Measurements from ENCODE around the gene CCNL1. TPM values are rescaled to one million over a fixed set of nuclear protein-coding genes. Genes with fewer than 3 reads are reported as not detected.
"Not testable (repeated sequence)": the region's sequence is repeated elsewhere in the genome, so short reads cannot be mapped to it uniquely, and the experiment has no call there.

The CCNL1 gene
- total and polyA plus RNA-seq, 2 donors (not counting 3 experiments of a cell fraction or from before 2014, with no cell fraction given), result 119 to 137 TPM

- Histone ChIP-seq H4K20me1 (replicated peaks; ENCODE audit: control insufficient read depth, extremely low read depth, insufficient read depth, low read length) (no peaks in the 10 kb centered on the region), H3K9me3 (replicated peaks; ENCODE audit: control insufficient read depth, insufficient read depth, low read length) (no peaks in the 10 kb centered on the region), H3K79me2 (ENCODE audit: control insufficient read depth, insufficient read depth, low read length) (peaks cover 11% of the 10 kb centered on the region), H3K27ac (ENCODE audit: insufficient read depth, low read depth, low read length) (no peak overlapping the region), H3K36me3 (ENCODE audit: control insufficient read depth in 2 of 2, extremely low read depth in 1 of 2, insufficient read depth in 2 of 2, low read length in 2 of 2) (no peaks in the 10 kb centered on the region), H2AFZ (ENCODE audit: low read depth, low read length) (no peak overlapping the region), H3K9ac (replicated peaks; ENCODE audit: extremely low read depth, insufficient read depth, low read length) (no peak overlapping the region), H3K27me3 (ENCODE audit: control insufficient read depth in 2 of 2, insufficient read depth in 2 of 2, low read length in 2 of 2) (no peaks in the 10 kb centered on the region), H3K4me3 (replicated peaks in 1 of 3; ENCODE audit: insufficient read depth in 1 of 3, low read depth in 1 of 3, low read length in 3 of 3) (no peak overlapping the region), H3K4me2 (ENCODE audit: insufficient read depth, low read length) (no peak overlapping the region), H3K4me1 (ENCODE audit: control insufficient read depth, extremely low read depth, insufficient read depth, low read length) (peaks cover 11% of the 10 kb centered on the region), H3K9me1 (replicated peaks; ENCODE audit: control insufficient read depth, extremely low read depth, insufficient read depth, low read length) (no peaks in the 10 kb centered on the region)
- dilution Hi-C loops (cut with MboI; ENCODE audit: extremely low pct_ligation_motif_present, low sequenced_read_pairs) (no loop called here), intact Hi-C loops (cut with micrococcal nuclease) (no loop called here)
- ChIA-PET CTCF (no interaction called here), POLR2A (no interaction called here)
- DNase-seq (ENCODE audit: low read depth, low spot score) (no peak), FAIRE-seq (no peak)
- BruUV-seq (replicated peaks), result no TSS peak
- no peak for TF ChIP-seq GATA2 (IDR thresholded peaks at IDR 0.05; ENCODE audit: insufficient read depth, insufficient read length, low read depth, low read length)
- TF ChIP-seq FOS (IDR thresholded peaks at IDR 0.05; ENCODE audit: borderline replicate concordance, insufficient read depth, low read length), result no peak
- TF ChIP-seq JUN (IDR thresholded peaks at IDR 0.05; ENCODE audit: borderline replicate concordance, insufficient read depth, insufficient read length, low read depth), result no peak
- TF ChIP-seq MAX (IDR thresholded peaks at IDR 0.05; ENCODE audit: insufficient read depth, insufficient read length), result no peak
- no peak for TF ChIP-seq EZH2 (IDR thresholded peaks at IDR 0.05; ENCODE audit: borderline replicate concordance, low read depth, low read length, severe bottlenecking)
These were observed 19.4 kb upstream of the CCNL1 start for GRCh38 chr3:157179365-157179803.

- intact Hi-C loops (cut with micrococcal nuclease); H3K36me3 ChIP-seq (ENCODE audit: control insufficient read depth in 2 of 2, extremely low read depth in 1 of 2, insufficient read depth in 2 of 2, low read length in 2 of 2); FAIRE-seq; H3K27ac ChIP-seq (ENCODE audit: insufficient read depth, low read depth, low read length); H4K20me1 ChIP-seq (replicated peaks; ENCODE audit: control insufficient read depth, extremely low read depth, insufficient read depth, low read length); H3K27me3 ChIP-seq (ENCODE audit: control insufficient read depth in 2 of 2, insufficient read depth in 2 of 2, low read length in 2 of 2); dilution Hi-C loops (cut with MboI; ENCODE audit: extremely low pct_ligation_motif_present, low sequenced_read_pairs); H3K9ac ChIP-seq (replicated peaks; ENCODE audit: extremely low read depth, insufficient read depth, low read length); BruUV-seq (replicated peaks); H3K9me1 ChIP-seq (replicated peaks; ENCODE audit: control insufficient read depth, extremely low read depth, insufficient read depth, low read length); DNase-seq (ENCODE audit: low read depth, low spot score); H3K9me3 ChIP-seq (replicated peaks; ENCODE audit: control insufficient read depth, insufficient read depth, low read length); H3K4me2 ChIP-seq (ENCODE audit: insufficient read depth, low read length); H3K4me3 ChIP-seq (replicated peaks in 1 of 3; ENCODE audit: insufficient read depth in 1 of 3, low read depth in 1 of 3, low read length in 3 of 3); POLR2A ChIA-PET; H2AFZ ChIP-seq (ENCODE audit: low read depth, low read length); CTCF ChIA-PET: not testable (repeated sequence)
- H3K79me2 ChIP-seq (ENCODE audit: control insufficient read depth, insufficient read depth, low read length), result peaks cover 11% of the 10 kb centered on the region
- peaks cover 16% of the 10 kb centered on the region for H3K4me1 ChIP-seq (ENCODE audit: control insufficient read depth, extremely low read depth, insufficient read depth, low read length)
These were observed 18.8 kb upstream of the CCNL1 start for GRCh38 chr3:157178503-157179364.

- FAIRE-seq; H3K4me2 ChIP-seq (ENCODE audit: insufficient read depth, low read length); H3K27ac ChIP-seq (ENCODE audit: insufficient read depth, low read depth, low read length); H3K9me1 ChIP-seq (replicated peaks; ENCODE audit: control insufficient read depth, extremely low read depth, insufficient read depth, low read length); dilution Hi-C loops (cut with MboI; ENCODE audit: extremely low pct_ligation_motif_present, low sequenced_read_pairs); H4K20me1 ChIP-seq (replicated peaks; ENCODE audit: control insufficient read depth, extremely low read depth, insufficient read depth, low read length); DNase-seq (ENCODE audit: low read depth, low spot score); H3K4me3 ChIP-seq (replicated peaks in 1 of 3; ENCODE audit: insufficient read depth in 1 of 3, low read depth in 1 of 3, low read length in 3 of 3); H3K36me3 ChIP-seq (ENCODE audit: control insufficient read depth in 2 of 2, extremely low read depth in 1 of 2, insufficient read depth in 2 of 2, low read length in 2 of 2); H2AFZ ChIP-seq (ENCODE audit: low read depth, low read length); BruUV-seq (replicated peaks); H3K9ac ChIP-seq (replicated peaks; ENCODE audit: extremely low read depth, insufficient read depth, low read length); H3K27me3 ChIP-seq (ENCODE audit: control insufficient read depth in 2 of 2, insufficient read depth in 2 of 2, low read length in 2 of 2); H3K9me3 ChIP-seq (replicated peaks; ENCODE audit: control insufficient read depth, insufficient read depth, low read length); intact Hi-C loops (cut with micrococcal nuclease): not testable (repeated sequence)
- ChIA-PET POLR2A (interaction anchor here (4.2 kb wide), 1 partner anchor 17 kb away, joined by 105 read pairs; the partner anchor contains the start of gene CCNL1), CTCF (interaction anchor here (1.4 to 4.8 kb wide), 2 partner anchors 22 to 24 kb away, joined by 4 to 39 read pairs; no protein-coding TSS in a partner anchor)
- Histone ChIP-seq H3K4me1 (ENCODE audit: control insufficient read depth, extremely low read depth, insufficient read depth, low read length) (peaks cover 16% of the 10 kb centered on the region), H3K79me2 (ENCODE audit: control insufficient read depth, insufficient read depth, low read length) (peaks cover 11% of the 10 kb centered on the region)
These were observed 18.0 kb upstream of the CCNL1 start for GRCh38 chr3:157177801-157178453.

Data from endothelial cell of umbilical vein (primary cell).